Neural crest cell (in vitro differentiated cells): ENCODE data around the gene JARID2. TPM values are rescaled to one million over a fixed set of nuclear protein-coding genes. Genes with fewer than 3 reads are reported as not detected.
"Not testable (repeated sequence)": the region's sequence is repeated elsewhere in the genome, so short reads cannot be mapped to it uniquely, and the experiment has no call there.

Experiments
- DNase-seq: peaks from one replicate; pipeline ENCODE4 v3.0.0; 2021; ENCODE audit warnings: low read depth, mixed read lengths, low spot score
- H3K27ac Mint-ChIP-seq: one replicate; pipeline ENCODE4 v1.8.0; 2021; ENCODE audit warnings: mild to moderate bottlenecking, mixed read lengths; ENCODE audit not compliant: unreplicated experiment
- H3K27me3 Mint-ChIP-seq: 2 replicates; pipeline ENCODE4 v1.8.0; 2021; ENCODE audit warnings: low read depth, mild to moderate bottlenecking, mixed read lengths
- H3K36me3 Mint-ChIP-seq: 2 replicates; pipeline ENCODE4 v1.8.0; 2021; ENCODE audit warnings: low read depth, mild to moderate bottlenecking, mixed read lengths
- H3K4me1 Mint-ChIP-seq: 2 replicates; pipeline ENCODE4 v1.8.0; 2021; ENCODE audit warnings: mixed read lengths
- H3K4me3 Mint-ChIP-seq: one replicate; pipeline ENCODE4 v1.8.0; 2021; ENCODE audit warnings: mild to moderate bottlenecking, mixed read lengths
- H3K9me3 Mint-ChIP-seq: 2 replicates; pipeline ENCODE4 v1.8.0; 2021; ENCODE audit warnings: mixed read lengths
- CTCF ChIP-seq: fragments of 200-600 bp; sonication (generic); conservative IDR thresholded peaks from 2 replicates; pipeline ENCODE4 v1.5.0; 2021; ENCODE audit warnings: antibody characterized with exemption, mild to moderate bottlenecking
- total RNA-seq: library from RNA; stranded (reverse); gene quantifications from 2 replicates; pipeline ENCODE4 v1.2.1, GENCODE V29; 2021

JARID2 gene
- total RNA-seq, 1 donor from 2014 or later, result 33.9 TPM

DNA sequence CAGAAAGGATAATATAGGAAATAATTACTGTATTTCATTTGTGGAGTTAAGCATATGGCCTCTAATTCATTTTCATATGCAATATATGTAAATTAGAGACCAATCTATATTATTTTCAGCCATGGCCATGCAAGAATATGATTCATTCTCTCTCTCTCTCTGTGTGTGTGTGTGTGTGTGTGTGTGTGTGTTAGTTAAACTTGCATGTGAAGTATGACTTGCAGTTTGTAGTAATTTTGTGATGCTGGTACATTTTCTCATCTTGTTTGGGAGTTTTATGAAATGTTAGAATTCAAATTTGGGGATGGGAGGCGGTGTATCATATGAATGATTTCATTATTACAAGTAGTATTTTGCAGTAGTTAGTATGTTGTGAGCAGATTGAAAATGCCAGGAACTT is 74.8 kb downstream of the JARID2 start:
- Mint-ChIP-seq H3K27me3 (no peaks in the 10 kb centered on the region), H3K4me3 (no peak overlapping the region), H3K36me3 (peaks cover 2% of the 10 kb centered on the region), H3K27ac (no peak overlapping the region), H3K9me3 (no peaks in the 10 kb centered on the region), H3K4me1 (peaks cover 62% of the 10 kb centered on the region)
- DNase-seq, result no peak
- TF ChIP-seq CTCF, result no peak

GRCh38 chr6:15322184-15322583 is 76.3 kb downstream of the JARID2 start:
- Mint-ChIP-seq H3K36me3 (peaks cover 2% of the 10 kb centered on the region), H3K4me3 (no peak overlapping the region), H3K4me1 (peaks cover 54% of the 10 kb centered on the region), H3K27ac (no peak overlapping the region), H3K9me3 (no peaks in the 10 kb centered on the region), H3K27me3 (no peaks in the 10 kb centered on the region)
- DNase-seq, result no peak
- TF ChIP-seq CTCF, result no peak

- no peak for TF ChIP-seq CTCF
- no peak for DNase-seq
- no peaks in the 10 kb centered on the region for H3K27me3 Mint-ChIP-seq
- no peaks in the 10 kb centered on the region for H3K9me3 Mint-ChIP-seq
- H3K27ac Mint-ChIP-seq, result peak overlapping the region; percentile 38
- no peak overlapping the region for H3K4me3 Mint-ChIP-seq
- peaks cover 2% of the 10 kb centered on the region for H3K36me3 Mint-ChIP-seq
- peaks cover 56% of the 10 kb centered on the region for H3K4me1 Mint-ChIP-seq
Measured at GRCh38 chr6:15322781-15323536, 77.1 kb downstream of the JARID2 start.

GRCh38 chr6:15323611-15324010 is 77.7 kb downstream of the JARID2 start:
- H3K27ac Mint-ChIP-seq, H3K4me3 Mint-ChIP-seq, H3K36me3 Mint-ChIP-seq, DNase-seq, H3K27me3 Mint-ChIP-seq, H3K9me3 Mint-ChIP-seq: not testable (repeated sequence)
- peaks cover 54% of the 10 kb centered on the region for H3K4me1 Mint-ChIP-seq

GRCh38 chr6:15324427-15324985 is 78.6 kb downstream of the JARID2 start:
- Mint-ChIP-seq H3K4me3 (no peak overlapping the region), H3K4me1 (peaks cover 54% of the 10 kb centered on the region), H3K36me3 (peaks cover 2% of the 10 kb centered on the region), H3K27ac (no peak overlapping the region), H3K9me3 (no peaks in the 10 kb centered on the region), H3K27me3 (no peaks in the 10 kb centered on the region)
- no peak for DNase-seq
- TF ChIP-seq CTCF, result no peak

GRCh38 chr6:15325540-15325955 is 79.7 kb downstream of the JARID2 start:
- Mint-ChIP-seq H3K4me1 (peaks cover 57% of the 10 kb centered on the region), H3K36me3 (peaks cover 2% of the 10 kb centered on the region), H3K27me3 (no peaks in the 10 kb centered on the region), H3K27ac (no peak overlapping the region), H3K4me3 (no peak overlapping the region), H3K9me3 (no peaks in the 10 kb centered on the region)
- DNase-seq, result no peak
- TF ChIP-seq CTCF, result no peak
